SK-N-SH (cell line): ENCODE measurements around the gene RUFY3. TPM values are rescaled to one million over a fixed set of nuclear protein-coding genes. Genes with fewer than 3 reads are reported as not detected.

Source experiments
- CTCF ChIA-PET: fragments of 300-600, 350-600 bp; formaldehyde crosslinking; extraction: SDS; loops from one replicate; lab custom pipeline; 2021; lab: Yijun Ruan, JAX
- POLR2A ChIA-PET: fragments of 350-600 bp; sonication (Branson Sonifier 250); formaldehyde crosslinking; extraction: SDS; loops from one replicate; lab custom pipeline; 2020; ENCODE audit warnings: antibody characterized with exemption, inconsistent platforms; lab: Yijun Ruan, JAX
- DNase-seq: peaks from one replicate; pipeline ENCODE4 v3.0.0; 2012
- H2AFZ ChIP-seq: fragments of 200-600 bp; sonication (generic); 2 replicates; pipeline ENCODE4 v1.8.1; 2016; ENCODE audit warnings: antibody characterized with exemption, mild to moderate bottlenecking, low read depth
- H3F3A ChIP-seq: fragments of 200-600 bp; sonication (generic); replicated peaks from 2 replicates; pipeline ENCODE3; 2016; ENCODE audit warnings: antibody characterized with exemption, mild to moderate bottlenecking; ENCODE audit not compliant: insufficient read depth
- H3K27ac ChIP-seq, 2 experiments: fragments of 200-500 bp in 1 of 2; fragments of 200-600 bp in 1 of 2; sonication (Bioruptor generic) in 1 of 2; sonication (generic), shearing (Covaris generic) in 1 of 2; 2 replicates each; pipeline versions ENCODE4 v1.5.1 to v1.6.1; 2014 to 2016; ENCODE audit warnings: low read depth in 2 of 2, inconsistent platforms in 1 of 2, low read length in 1 of 2, mild to moderate bottlenecking in 1 of 2, mixed read lengths in 1 of 2
- H3K27me3 ChIP-seq: fragments of 200-600 bp; sonication (generic), shearing (Covaris generic); 2 replicates; pipeline ENCODE4 v1.6.1; 2016; ENCODE audit warnings: mixed run types; ENCODE audit not compliant: insufficient read depth
- H3K36me3 ChIP-seq, 2 experiments: fragments of 200-500 bp in 1 of 2; fragments of 200-600 bp in 1 of 2; sonication (Bioruptor generic) in 1 of 2; sonication (generic) in 1 of 2; replicated peaks in 1 of 2; 2 replicates each; pipeline versions ENCODE3 to v1.5.1; 2014 to 2016; ENCODE audit warnings: low read length in 1 of 2, mild to moderate bottlenecking in 1 of 2; ENCODE audit not compliant: insufficient read depth in 2 of 2, control insufficient read depth in 1 of 2
- H3K4me1 ChIP-seq, 2 experiments: fragments of 200-500 bp in 1 of 2; fragments of 200-600 bp in 1 of 2; sonication (Bioruptor generic) in 1 of 2; sonication (generic), shearing (Covaris generic) in 1 of 2; 2 replicates each; pipeline versions ENCODE4 v1.5.1 to v1.6.1; 2014 to 2016; ENCODE audit warnings: low read depth in 1 of 2, low read length in 1 of 2, mixed run types in 1 of 2; ENCODE audit not compliant: insufficient read depth in 2 of 2, control insufficient read depth in 1 of 2
- H3K4me2 ChIP-seq: fragments of 200-600 bp; sonication (generic), shearing (Covaris generic); 2 replicates; pipeline ENCODE4 v1.6.1; 2017; ENCODE audit warnings: mixed run types
- H3K4me3 ChIP-seq, 2 experiments: fragments of 200-500 bp in 1 of 2; fragments of 200-600 bp in 1 of 2; sonication (Bioruptor generic) in 1 of 2; sonication (generic), shearing (Covaris generic) in 1 of 2; 2 replicates each; pipeline versions ENCODE4 v1.5.1 to v1.8.1; 2014 to 2016; ENCODE audit warnings: low read depth in 2 of 2, inconsistent platforms in 1 of 2, low read length in 1 of 2, mild to moderate bottlenecking in 1 of 2, mixed read lengths in 1 of 2, moderate library complexity in 1 of 2
- H3K79me2 ChIP-seq: fragments of 200-600 bp; sonication (generic); 2 replicates; pipeline ENCODE4 v1.8.1; 2017; ENCODE audit warnings: mild to moderate bottlenecking; ENCODE audit not compliant: insufficient read depth
- H3K9ac ChIP-seq: fragments of 200-600 bp; sonication (generic); 2 replicates; pipeline ENCODE4 v1.6.1; 2017; ENCODE audit warnings: mixed run types
- H3K9me2 ChIP-seq: fragments of 200-600 bp; sonication (generic); 2 replicates; pipeline ENCODE4 v1.6.1; 2017; ENCODE audit warnings: mixed run types
- H3K9me3 ChIP-seq: fragments of 200-600 bp; sonication (generic); 2 replicates; pipeline ENCODE4 v1.6.1; 2017; ENCODE audit warnings: mixed run types, mild to moderate bottlenecking, moderate library complexity
- H4K20me1 ChIP-seq: fragments of 200-600 bp; sonication (generic); 2 replicates; pipeline ENCODE4 v1.6.1; 2017; ENCODE audit warnings: mild to moderate bottlenecking, mixed run types; ENCODE audit not compliant: insufficient read depth
- CHD2 ChIP-seq: fragments of 150-350 bp; IDR thresholded peaks from 2 replicates; pipeline ENCODE4 v1.6.1; 2018; ENCODE audit warnings: low read length; ENCODE audit not compliant: partially characterized antibody
- CTCF ChIP-seq: fragments of 200-600 bp; sonication (generic); IDR thresholded peaks from 2 replicates; pipeline ENCODE4 v1.6.1; 2017; ENCODE audit warnings: antibody characterized with exemption, mild to moderate bottlenecking, moderate library complexity
- ELF1 ChIP-seq: IDR thresholded peaks from 2 replicates; pipeline ENCODE4 v1.4.0; 2012
- EP300 ChIP-seq, 2 experiments: IDR thresholded peaks; 2 replicates each; pipeline versions ENCODE4 v1.4.0 to v1.6.1; 2012; ENCODE audit warnings: borderline replicate concordance in 1 of 2, low read depth in 1 of 2, low read length in 1 of 2
- EZH2phosphoT487 ChIP-seq: fragments of 200-600 bp; sonication (generic); IDR thresholded peaks from 2 replicates; pipeline ENCODE4 v1.6.1; 2017; ENCODE audit warnings: low read depth, mixed run types, mild to moderate bottlenecking, antibody characterized with exemption, moderate library complexity, borderline replicate concordance
- FOSL2 ChIP-seq: IDR thresholded peaks from 2 replicates; pipeline ENCODE4 v1.4.0; 2012; ENCODE audit warnings: low read depth, mild to moderate bottlenecking, moderate library complexity, borderline replicate concordance
- GABPA ChIP-seq: IDR thresholded peaks from 2 replicates; pipeline ENCODE4 v1.4.0; 2012; ENCODE audit warnings: low read depth, mild to moderate bottlenecking
- GATA2 ChIP-seq: sonication (generic); formaldehyde crosslinking; IDR thresholded peaks from 2 replicates; pipeline ENCODE4 v1.5.0; 2020; ENCODE audit warnings: mild to moderate bottlenecking, missing genetic modification reagents
- JUND ChIP-seq: IDR thresholded peaks from 2 replicates; pipeline ENCODE4 v1.4.0; 2012
- MXI1 ChIP-seq: IDR thresholded peaks from 2 replicates; pipeline ENCODE4 v1.6.1; 2012; ENCODE audit warnings: mild to moderate bottlenecking, low read depth, low read length, improper control_type of control experiment
- NRF1 ChIP-seq: IDR thresholded peaks from 2 replicates; pipeline ENCODE4 v1.6.1; 2012; ENCODE audit warnings: low read depth, mild to moderate bottlenecking, low read length
- RAD21 ChIP-seq: IDR thresholded peaks from 2 replicates; pipeline ENCODE4 v1.6.1; 2012; ENCODE audit warnings: mild to moderate bottlenecking, low read length
- RXRA ChIP-seq: IDR thresholded peaks from 2 replicates; pipeline ENCODE4 v1.4.0; 2012; ENCODE audit warnings: low read depth, mild to moderate bottlenecking, borderline replicate concordance
- SIN3A ChIP-seq: IDR thresholded peaks from 2 replicates; pipeline ENCODE4 v1.6.1; 2012; ENCODE audit warnings: low read depth, mild to moderate bottlenecking, low read length, moderate library complexity, borderline replicate concordance
- WGBS: methylation state at CpG from one replicate; pipeline ENCODE4 v1.1.6; 2017; ENCODE audit warnings: low lambda C conversion rate; 5-methylcytosine and 5-hydroxymethylcytosine counted together
- polyA plus RNA-seq, 3 experiments: library from polyadenylated mRNA; depleted of rRNA; stranded (reverse); fragments of >200 nt; gene quantifications; 2 replicates each; pipeline ENCODE4 v1.2.3, GENCODE V29; 2012
- TF ChIP-seq, protein P1 (sequence below): IDR thresholded peaks from 2 replicates; pipeline ENCODE4 v1.4.0; 2012; ENCODE audit warnings: low read depth, borderline replicate concordance
- TF ChIP-seq, protein P2 (sequence below): fragments of 150-350 bp; IDR thresholded peaks from 2 replicates; pipeline ENCODE4 v1.6.1; 2017; ENCODE audit warnings: antibody characterized with exemption, low read length, low read depth, borderline replicate concordance
- TF ChIP-seq, protein P3 (sequence below): IDR thresholded peaks from 2 replicates; pipeline ENCODE4 v1.6.1; 2012; ENCODE audit warnings: mild to moderate bottlenecking, low read depth, low read length, moderate library complexity

Gene RUFY3
- polyA plus RNA-seq, 1 of the 3 experiments (the other 2 are of a cell fraction) = 22.8 TPM

- no peak for TF ChIP-seq CTCF
- TF ChIP-seq, all 33 proteins: peak for 0
Measured at GRCh38 chr4:70829015-70829414, 107.3 kb downstream of the RUFY3 start (continued).

GRCh38 chr4:70829492-70829891 is 107.7 kb downstream of the RUFY3 start:
- no peak overlapping the region for H3K4me3 ChIP-seq
- WGBS = 90% methylated on average over 1 of the region's 1 CpG
- H2AFZ ChIP-seq = no peak overlapping the region
- peaks cover 77% of the 10 kb centered on the region for H3K79me2 ChIP-seq
- H3K27ac ChIP-seq = no peak overlapping the region
- H3K4me2 ChIP-seq = no peak overlapping the region
- CTCF ChIA-PET = no interaction called here
- no peak overlapping the region for H3K9ac ChIP-seq
- peaks cover 46 to 86% of the 10 kb centered on the region in 2 experiments for H3K36me3 ChIP-seq
- peaks cover 5% of the 10 kb centered on the region for H3F3A ChIP-seq
- no peak for TF ChIP-seq CHD2
- TF ChIP-seq, protein P1, sequence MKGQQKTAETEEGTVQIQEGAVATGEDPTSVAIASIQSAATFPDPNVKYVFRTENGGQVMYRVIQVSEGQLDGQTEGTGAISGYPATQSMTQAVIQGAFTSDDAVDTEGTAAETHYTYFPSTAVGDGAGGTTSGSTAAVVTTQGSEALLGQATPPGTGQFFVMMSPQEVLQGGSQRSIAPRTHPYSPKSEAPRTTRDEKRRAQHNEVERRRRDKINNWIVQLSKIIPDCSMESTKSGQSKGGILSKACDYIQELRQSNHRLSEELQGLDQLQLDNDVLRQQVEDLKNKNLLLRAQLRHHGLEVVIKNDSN = no peak
- TF ChIP-seq, protein P2, sequence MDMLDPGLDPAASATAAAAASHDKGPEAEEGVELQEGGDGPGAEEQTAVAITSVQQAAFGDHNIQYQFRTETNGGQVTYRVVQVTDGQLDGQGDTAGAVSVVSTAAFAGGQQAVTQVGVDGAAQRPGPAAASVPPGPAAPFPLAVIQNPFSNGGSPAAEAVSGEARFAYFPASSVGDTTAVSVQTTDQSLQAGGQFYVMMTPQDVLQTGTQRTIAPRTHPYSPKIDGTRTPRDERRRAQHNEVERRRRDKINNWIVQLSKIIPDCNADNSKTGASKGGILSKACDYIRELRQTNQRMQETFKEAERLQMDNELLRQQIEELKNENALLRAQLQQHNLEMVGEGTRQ = no peak
- TF ChIP-seq RXRA = no peak
- TF ChIP-seq EZH2phosphoT487 = no peak
- POLR2A ChIA-PET = no interaction called here
- no peaks in the 10 kb centered on the region for H3K27me3 ChIP-seq
- H4K20me1 ChIP-seq = peaks cover 15% of the 10 kb centered on the region
- no peak for DNase-seq
- no peaks in the 10 kb centered on the region for H3K9me3 ChIP-seq
- no peaks in the 10 kb centered on the region for H3K9me2 ChIP-seq
- H3K4me1 ChIP-seq = no peaks in the 10 kb centered on the region

- no peak overlapping the region for H2AFZ ChIP-seq
- WGBS = 100% methylated on average over 6 of the region's 9 CpGs
- H3K27ac ChIP-seq = no peak overlapping the region
- no peak for DNase-seq
- ChIA-PET POLR2A (no interaction called here), CTCF (no interaction called here)
- no peak overlapping the region for H3K9ac ChIP-seq
- peaks cover 82% of the 10 kb centered on the region for H3K79me2 ChIP-seq
- H3K27me3 ChIP-seq = no peaks in the 10 kb centered on the region
- no peak overlapping the region for H3K4me2 ChIP-seq
- H3K4me3 ChIP-seq = no peak overlapping the region
- peaks cover 21% of the 10 kb centered on the region for H4K20me1 ChIP-seq
- H3K4me1 ChIP-seq = no peaks in the 10 kb centered on the region
- peaks cover 5% of the 10 kb centered on the region for H3F3A ChIP-seq
- peaks cover 43 to 84% of the 10 kb centered on the region in 2 experiments for H3K36me3 ChIP-seq
- no peaks in the 10 kb centered on the region for H3K9me3 ChIP-seq
- H3K9me2 ChIP-seq = no peaks in the 10 kb centered on the region
- TF ChIP-seq GABPA = no peak
- TF ChIP-seq MXI1 = no peak
- TF ChIP-seq JUND = no peak
- no peak for TF ChIP-seq SIN3A
- no peak for TF ChIP-seq EP300 (IDR thresholded peaks at IDR 0.05; ENCODE audit: borderline replicate concordance in 1 of 2, low read depth in 1 of 2, low read length in 1 of 2)
- TF ChIP-seq, protein P3, sequence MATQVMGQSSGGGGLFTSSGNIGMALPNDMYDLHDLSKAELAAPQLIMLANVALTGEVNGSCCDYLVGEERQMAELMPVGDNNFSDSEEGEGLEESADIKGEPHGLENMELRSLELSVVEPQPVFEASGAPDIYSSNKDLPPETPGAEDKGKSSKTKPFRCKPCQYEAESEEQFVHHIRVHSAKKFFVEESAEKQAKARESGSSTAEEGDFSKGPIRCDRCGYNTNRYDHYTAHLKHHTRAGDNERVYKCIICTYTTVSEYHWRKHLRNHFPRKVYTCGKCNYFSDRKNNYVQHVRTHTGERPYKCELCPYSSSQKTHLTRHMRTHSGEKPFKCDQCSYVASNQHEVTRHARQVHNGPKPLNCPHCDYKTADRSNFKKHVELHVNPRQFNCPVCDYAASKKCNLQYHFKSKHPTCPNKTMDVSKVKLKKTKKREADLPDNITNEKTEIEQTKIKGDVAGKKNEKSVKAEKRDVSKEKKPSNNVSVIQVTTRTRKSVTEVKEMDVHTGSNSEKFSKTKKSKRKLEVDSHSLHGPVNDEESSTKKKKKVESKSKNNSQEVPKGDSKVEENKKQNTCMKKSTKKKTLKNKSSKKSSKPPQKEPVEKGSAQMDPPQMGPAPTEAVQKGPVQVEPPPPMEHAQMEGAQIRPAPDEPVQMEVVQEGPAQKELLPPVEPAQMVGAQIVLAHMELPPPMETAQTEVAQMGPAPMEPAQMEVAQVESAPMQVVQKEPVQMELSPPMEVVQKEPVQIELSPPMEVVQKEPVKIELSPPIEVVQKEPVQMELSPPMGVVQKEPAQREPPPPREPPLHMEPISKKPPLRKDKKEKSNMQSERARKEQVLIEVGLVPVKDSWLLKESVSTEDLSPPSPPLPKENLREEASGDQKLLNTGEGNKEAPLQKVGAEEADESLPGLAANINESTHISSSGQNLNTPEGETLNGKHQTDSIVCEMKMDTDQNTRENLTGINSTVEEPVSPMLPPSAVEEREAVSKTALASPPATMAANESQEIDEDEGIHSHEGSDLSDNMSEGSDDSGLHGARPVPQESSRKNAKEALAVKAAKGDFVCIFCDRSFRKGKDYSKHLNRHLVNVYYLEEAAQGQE = no peak
- TF ChIP-seq, protein P2 = no peak
- TF ChIP-seq RAD21 = no peak
- TF ChIP-seq FOSL2 = no peak
- TF ChIP-seq GATA2 (CRISPR knock-in tag) = no peak
- TF ChIP-seq ELF1 = no peak
- TF ChIP-seq CHD2 = no peak
- TF ChIP-seq NRF1 = no peak
- TF ChIP-seq RXRA = no peak
Measured at GRCh38 chr4:70830054-70830453, 108.3 kb downstream of the RUFY3 start.
